ENCODE data around the gene ERH. TPM values are rescaled to one million over a fixed set of nuclear protein-coding genes. Genes with fewer than 3 reads are reported as not detected.

ERH gene
- total RNA-seq, 6 experiments from 2014 or later = 46.0 to 71.7 (median 68.5) TPM

- no peak overlapping the region for H3K4me3 ChIP-seq
- no peaks in the 10 kb centered on the region for H3K27me3 ChIP-seq
- TF ChIP-seq CTCF (IDR thresholded peaks at IDR 0.05) (no peak), POLR2A (IDR thresholded peaks at IDR 0.05) (no peak)
- H3K36me3 ChIP-seq = no peaks in the 10 kb centered on the region
- no peak overlapping the region for H3K27ac ChIP-seq
- intact Hi-C loops (cut with DNase I) = no loop called here
- WGBS (ENCODE audit: insufficient coverage, low coverage, low lambda C conversion rate, missing lambda C conversion rate) = 58% methylated on average over 9 of the region's 12 CpGs
- ATAC-seq (no peak), DNase-seq (no peak)
- H3K9me3 ChIP-seq = no peaks in the 10 kb centered on the region
- no peaks in the 10 kb centered on the region for H3K4me1 ChIP-seq
These were observed 39.7 kb downstream of the ERH start for GRCh38 chr14:69358233-69358963.

- TF ChIP-seq POLR2A (IDR thresholded peaks at IDR 0.05) = no peak
- no peak for TF ChIP-seq CTCF (IDR thresholded peaks at IDR 0.05)
- 60% methylated on average over 3 of the region's 7 CpGs for WGBS (ENCODE audit: insufficient coverage, low coverage, low lambda C conversion rate, missing lambda C conversion rate)
- intact Hi-C loops (cut with DNase I) = no loop called here
- DNase-seq = no peak
- no peaks in the 10 kb centered on the region for H3K36me3 ChIP-seq
- no peaks in the 10 kb centered on the region for H3K27me3 ChIP-seq
- no peaks in the 10 kb centered on the region for H3K9me3 ChIP-seq
- no peak overlapping the region for H3K4me3 ChIP-seq
- ATAC-seq = no peak
- no peaks in the 10 kb centered on the region for H3K4me1 ChIP-seq
- H3K27ac ChIP-seq = no peak overlapping the region
These were observed 40.4 kb downstream of the ERH start for GRCh38 chr14:69357544-69358200.

- intact Hi-C loops (cut with DNase I) = no loop called here
- H3K27me3 ChIP-seq = no peaks in the 10 kb centered on the region
- DNase-seq = no peak
- H3K36me3 ChIP-seq = no peaks in the 10 kb centered on the region
- WGBS (ENCODE audit: insufficient coverage, low coverage, low lambda C conversion rate, missing lambda C conversion rate) = 43% methylated on average over 5 of the region's 7 CpGs
- TF ChIP-seq POLR2A (IDR thresholded peaks at IDR 0.05) (no peak), CTCF (IDR thresholded peaks at IDR 0.05) (no peak)
- ATAC-seq = peak in 2 of 4 donors; percentile 40 to 52
- no peak overlapping the region for H3K27ac ChIP-seq
- H3K4me3 ChIP-seq = no peak overlapping the region
- no peaks in the 10 kb centered on the region for H3K4me1 ChIP-seq
- no peaks in the 10 kb centered on the region for H3K9me3 ChIP-seq
These were observed 41.1 kb downstream of the ERH start for GRCh38 chr14:69356903-69357543.

GRCh38 chr14:69355607-69356281 is 42.4 kb downstream of the ERH start:
- Histone ChIP-seq H3K9me3 (no peaks in the 10 kb centered on the region), H3K27me3 (no peaks in the 10 kb centered on the region), H3K4me3 (no peak overlapping the region), H3K4me1 (no peaks in the 10 kb centered on the region), H3K27ac (no peak overlapping the region), H3K36me3 (no peaks in the 10 kb centered on the region)
- DNase-seq = no peak
- no peak for ATAC-seq
- intact Hi-C loops (cut with DNase I) = no loop called here
- 40% methylated on average over 2 of the region's 6 CpGs for WGBS (ENCODE audit: insufficient coverage, low coverage, low lambda C conversion rate, missing lambda C conversion rate)
- TF ChIP-seq CTCF (IDR thresholded peaks at IDR 0.05) (no peak), POLR2A (IDR thresholded peaks at IDR 0.05) (no peak)
